HG02840 (cell line): ENCODE results near the gene TMEM185A.
"Not testable (repeated sequence)": the region's sequence is repeated elsewhere in the genome, so short reads cannot be mapped to it uniquely, and the experiment has no call there.

Experiments used
- ATAC-seq: cut with Tn5 transposase; IDR thresholded peaks from one replicate; pipeline ENCODE4 v1.9.1; 2021; ENCODE audit warnings: mild to moderate bottlenecking, moderate library complexity, moderate number of reproducible peaks; ENCODE audit not compliant: unreplicated experiment, low FRiP score

The TMEM185A gene

DNA sequence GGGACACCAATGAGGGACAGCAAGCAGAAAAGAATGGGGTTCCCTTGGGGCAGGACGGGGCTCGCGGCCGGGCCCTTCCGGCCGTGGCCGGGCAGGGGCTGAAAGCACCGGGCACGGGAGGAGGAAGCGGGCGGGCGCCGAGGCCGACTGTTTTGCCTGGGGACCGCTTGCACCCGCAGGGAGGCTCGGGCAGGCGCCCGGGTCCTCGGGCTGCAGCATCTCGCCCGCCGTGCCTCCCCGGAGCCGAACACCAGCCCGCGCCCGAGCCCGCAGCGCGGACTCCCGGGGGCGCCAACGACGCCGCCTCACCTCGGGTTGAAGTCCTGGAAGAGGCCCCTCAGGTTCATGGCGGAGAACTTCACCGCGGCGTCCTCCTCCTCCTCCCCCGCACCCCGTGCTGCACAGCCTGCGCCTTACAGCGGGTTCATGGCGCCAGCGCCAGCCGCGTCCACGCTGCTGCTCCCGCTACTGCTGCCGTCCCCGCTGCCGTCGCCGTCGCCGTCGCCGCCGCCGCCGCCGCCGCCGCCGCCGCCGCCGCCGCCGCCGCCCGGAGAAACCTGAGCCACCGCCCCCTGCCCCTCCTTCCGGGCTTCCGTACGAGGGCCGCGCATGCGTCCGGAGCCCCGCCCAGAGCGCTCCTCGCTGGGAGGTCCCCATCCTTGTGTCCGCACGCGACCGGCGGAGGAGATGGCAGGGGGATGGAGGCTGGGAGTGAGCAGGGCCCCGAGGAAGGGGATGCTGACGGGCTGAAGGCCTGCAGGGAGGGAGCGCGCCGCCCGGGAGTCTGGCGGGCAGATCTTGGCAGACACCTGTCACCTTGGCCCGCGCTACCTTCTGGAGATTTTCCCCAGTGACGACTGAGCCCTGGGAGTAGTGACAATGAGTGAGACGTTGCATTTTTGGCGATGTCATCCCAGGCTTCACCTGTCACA, at the start of gene TMEM185A:
Gene TMEM185A, minus strand, starts transcription at position 559 of the 932 bp plus-strand sequence. Its CDS starts 212 bp downstream, at position 347.
- peak; percentile 88 for ATAC-seq

DNA sequence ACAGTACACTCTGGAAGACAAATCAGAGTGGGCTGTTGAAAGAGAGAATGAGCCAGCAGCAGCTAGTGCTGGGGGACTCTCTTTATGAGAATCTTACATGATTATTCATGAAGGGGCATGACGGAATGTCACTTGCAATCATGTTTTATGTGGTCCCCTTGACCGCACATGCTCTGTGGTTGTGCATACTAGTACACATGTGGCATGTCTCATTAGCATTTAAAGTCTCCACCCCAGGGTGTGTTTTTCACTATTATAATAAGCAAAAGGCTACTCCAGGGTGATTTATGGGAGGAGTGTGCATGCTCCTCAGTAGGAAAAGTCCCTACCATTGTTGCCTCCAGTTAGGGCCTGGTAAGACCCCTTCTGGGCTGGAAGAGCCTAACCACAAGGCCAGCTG, 49.6 kb upstream of the TMEM185A start:
- ATAC-seq = no peak

DNA sequence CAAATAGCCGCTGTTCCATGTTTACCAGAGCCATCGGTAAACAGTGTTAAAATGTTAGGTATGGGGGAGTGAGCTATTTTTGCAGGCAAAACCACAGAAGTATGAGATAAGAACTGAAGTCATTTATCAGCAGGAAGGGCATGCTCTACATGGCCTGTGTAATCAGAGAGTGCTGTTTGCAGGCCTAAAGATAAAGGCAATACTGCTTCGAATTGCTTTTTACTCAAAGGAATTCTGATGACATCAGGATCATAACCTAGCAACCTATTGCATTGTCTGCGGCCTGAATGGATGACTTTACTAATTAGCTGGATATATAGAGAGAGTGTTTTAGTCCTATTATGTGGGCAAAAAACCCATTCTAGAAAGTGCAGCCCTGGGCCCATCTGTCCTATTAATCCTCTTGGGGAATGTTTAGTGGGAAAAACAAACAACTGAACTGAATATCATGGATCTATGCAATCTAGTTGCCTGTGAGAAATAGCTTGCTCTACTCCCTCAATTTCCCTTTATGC, 47.6 kb upstream of the TMEM185A start:
- not testable (repeated sequence) for ATAC-seq

DNA sequence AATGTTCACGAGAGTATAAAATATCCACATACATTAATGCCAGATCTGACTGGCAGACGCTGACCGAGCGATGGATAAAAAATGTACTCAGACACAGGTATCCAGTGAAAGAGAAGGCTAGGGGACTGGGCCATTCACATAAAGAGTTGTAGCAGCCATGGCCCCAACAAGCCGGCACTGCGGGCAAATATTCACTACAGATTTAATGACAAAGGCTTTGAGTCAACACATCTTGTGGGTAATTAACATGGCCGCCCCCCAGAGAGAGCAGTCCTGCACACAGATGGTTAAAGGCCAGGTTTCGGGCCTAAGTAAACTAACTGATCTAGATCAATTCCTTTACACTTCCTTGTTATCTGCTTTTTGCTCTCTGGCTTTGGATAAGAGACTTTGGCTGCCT, 44.0 kb upstream of the TMEM185A start:
- ATAC-seq = not testable (repeated sequence)

DNA sequence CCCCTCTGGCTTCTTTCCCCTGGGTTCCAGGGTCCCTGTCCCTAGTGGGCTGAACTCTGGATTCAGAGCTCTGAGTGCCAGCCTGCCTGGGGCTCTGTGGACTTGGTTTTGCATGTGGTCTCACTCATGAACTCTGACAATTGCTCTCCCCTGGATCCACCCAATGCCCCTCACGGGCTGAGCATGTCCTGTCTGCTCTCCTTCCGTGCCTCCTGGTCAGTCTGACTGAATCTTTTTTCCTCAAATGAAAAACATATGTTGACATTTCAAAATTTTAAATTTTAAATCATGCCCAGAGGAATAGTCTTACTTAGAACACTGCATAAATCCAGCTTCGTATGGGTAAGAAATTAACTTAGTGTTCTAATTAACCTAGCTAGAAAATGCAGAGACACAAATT, 43.5 kb upstream of the TMEM185A start:
- ATAC-seq = not testable (repeated sequence)

DNA sequence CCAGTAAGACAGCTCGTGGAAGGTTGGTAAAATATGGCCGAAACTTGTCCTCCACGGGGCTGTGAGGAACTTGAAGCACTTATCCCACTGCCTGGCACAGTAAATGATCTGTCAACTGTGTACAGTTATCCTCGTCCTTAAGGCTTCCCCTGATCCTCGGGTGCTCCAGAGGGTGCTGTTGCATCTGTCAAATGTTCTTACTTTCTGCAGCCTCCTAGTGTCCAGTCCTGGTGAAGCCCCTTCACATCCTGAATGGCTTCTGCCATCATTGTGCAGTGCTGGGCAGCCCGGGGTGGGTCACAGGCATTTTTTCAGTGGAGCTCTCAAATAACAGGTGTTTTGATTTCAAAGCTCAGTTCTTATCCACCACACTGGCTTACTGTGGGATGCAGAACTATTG, 29.0 kb upstream of the TMEM185A start:
- ATAC-seq = not testable (repeated sequence)

DNA sequence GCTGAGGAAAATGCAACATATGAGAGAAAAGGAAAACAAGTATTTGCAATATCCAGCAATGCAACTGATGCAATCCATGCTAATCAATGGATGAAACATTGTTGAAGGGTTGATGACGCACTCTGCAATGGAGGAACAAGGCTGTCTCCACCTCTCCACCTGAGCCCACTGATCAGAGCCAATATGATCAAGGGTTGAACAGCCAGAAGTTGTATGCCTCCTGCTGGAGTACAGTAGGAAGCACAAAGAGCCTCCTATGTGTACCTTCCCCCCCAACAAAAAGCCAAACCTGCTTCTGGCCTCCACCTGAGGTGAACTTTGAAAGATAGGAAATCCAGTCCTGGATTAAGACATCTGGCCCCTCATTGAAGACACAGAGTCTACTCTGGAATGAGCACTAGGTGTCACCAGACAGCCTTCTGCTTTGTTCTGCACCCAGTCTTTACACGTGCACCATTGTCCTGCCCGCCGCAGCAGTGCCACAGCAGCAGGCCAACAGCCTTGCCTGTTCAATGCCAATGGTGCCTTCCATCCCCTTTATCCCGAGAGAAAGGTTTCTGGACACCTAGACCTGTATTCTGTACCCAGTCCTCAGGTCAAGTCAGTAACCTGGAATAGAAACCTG, 24.8 kb upstream of the TMEM185A start:
- not testable (repeated sequence) for ATAC-seq

DNA sequence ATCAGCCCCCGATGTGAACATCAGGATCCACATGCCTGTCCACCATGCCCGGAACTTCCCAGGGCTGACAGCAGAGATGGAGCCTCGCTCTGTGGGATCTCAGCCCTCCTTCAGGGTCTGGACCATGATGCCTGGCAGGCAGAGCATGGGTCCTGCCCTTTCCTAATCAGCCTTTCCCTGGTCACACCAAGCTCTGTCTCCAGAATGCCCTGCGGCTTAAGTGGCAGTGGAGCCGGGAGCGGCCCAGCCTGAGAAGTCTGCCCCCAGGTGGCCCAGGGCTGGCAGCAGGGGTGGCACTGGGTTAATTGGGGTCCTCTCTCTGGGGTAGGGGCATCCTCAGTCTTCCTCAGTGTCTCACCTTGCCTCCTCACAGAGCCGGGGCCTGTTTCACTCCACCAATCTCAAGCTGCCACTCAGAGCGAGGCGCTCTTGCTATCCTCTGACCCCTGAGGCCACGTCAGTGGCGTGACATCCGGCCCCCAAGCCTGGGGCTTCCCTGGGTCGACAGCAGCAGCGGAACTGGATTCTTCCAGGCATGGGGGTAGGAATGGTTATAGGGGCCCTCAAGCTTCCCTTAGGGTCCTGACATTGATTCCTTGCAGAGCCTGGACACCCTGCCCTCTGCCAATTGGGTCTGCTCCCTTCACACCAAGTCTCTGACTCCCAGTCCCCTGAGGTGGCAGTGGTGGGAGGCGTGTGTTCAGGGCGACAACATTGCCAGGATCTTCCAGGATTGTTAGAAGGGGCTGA, 20.8 kb upstream of the TMEM185A start:
- no peak for ATAC-seq

DNA sequence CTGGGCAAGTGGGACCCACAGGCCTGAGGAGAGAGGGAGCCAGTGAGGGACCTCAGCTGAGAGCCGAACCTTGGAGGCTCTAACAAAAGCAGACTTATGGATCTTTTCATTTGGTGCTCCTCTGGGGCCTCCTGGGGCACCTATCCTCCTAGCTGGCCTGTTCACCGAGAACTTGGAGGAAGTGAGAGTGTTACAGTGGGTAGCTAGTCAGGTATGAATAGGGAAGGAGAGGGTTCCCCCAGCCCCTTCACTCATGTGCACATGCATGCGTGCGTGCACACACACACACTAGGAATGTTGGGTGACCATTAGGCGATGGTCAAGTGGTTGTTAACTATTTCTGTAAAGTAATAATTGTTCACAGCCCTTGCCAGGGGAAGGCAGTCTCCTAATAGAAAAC, 18.6 kb upstream of the TMEM185A start:
- no peak for ATAC-seq

DNA sequence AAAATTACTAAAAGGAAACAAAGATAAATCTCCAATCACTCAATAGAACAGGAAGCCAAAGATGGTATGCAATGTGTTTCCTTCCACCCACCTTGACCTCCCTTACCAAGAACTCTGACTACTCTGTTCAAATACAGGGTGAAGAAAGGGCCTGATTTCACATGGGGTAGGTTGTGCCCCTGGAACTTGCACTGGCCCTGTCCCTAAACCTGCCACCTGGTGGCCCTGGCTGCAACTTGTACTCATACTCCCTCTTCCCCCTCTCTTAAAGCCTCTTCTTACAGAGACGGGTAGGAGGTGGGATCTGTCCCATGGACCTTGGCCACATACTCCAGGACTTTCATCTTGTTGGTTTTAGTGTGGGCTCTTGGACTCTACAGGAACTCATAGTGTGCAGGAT, 17.3 kb upstream of the TMEM185A start:
- no peak for ATAC-seq

DNA sequence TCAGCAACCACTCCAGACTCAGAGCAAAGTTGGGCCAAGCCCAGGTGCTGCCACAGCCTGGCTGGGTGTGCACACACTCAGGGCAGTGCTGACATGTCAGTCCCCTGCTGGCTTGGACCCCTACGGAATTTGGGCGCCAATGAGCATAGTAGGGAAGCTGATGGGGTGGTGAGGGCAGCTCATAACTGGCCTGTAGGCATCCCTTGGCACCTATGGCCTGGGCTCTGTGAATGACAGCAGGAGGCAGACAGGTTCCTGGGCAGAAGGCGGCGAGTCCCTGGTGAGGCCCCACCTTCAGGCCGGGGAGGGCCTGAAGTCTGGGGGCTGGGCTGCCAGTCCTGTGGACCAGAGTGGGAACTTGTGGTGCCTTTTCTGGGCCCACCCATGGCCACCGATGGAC, 15.9 kb upstream of the TMEM185A start:
- ATAC-seq = no peak

DNA sequence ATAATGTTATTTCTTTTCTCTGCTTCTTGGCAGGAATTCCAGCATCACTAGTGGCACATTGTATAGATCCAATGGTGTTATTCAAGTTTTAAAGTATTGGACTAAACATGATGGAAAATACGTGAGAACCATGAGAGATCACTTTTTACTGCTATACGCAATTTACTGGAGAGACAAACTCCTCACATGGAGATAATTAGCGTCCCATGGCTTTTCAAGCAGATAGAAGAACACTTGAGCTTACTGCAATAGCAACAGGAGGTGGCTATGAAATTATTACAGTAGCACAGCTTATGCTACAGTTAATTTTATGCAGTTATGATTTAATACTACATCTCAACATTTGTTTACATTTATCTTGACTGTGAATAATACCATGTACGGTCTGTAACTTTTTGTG, 11.9 kb upstream of the TMEM185A start:
- ATAC-seq = no peak

DNA sequence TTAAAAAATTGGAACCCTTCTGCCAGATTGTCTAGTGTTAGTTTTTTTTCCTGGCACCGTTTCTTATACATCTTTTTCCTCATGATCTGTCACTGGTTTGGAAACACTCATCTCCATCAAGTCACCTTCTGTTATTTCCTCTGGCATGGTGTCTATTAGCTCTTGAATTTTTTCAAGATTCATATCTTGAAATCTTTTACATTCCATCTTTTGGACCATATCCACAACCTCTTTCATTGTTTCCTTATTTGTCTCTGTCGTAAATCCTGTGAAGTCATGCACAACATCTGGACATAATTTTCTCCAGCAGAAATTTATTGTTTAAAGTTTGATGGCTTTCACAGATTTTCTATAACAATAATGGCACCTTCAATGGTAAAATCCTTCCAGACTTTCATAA, 10.2 kb upstream of the TMEM185A start:
- ATAC-seq = no peak

DNA sequence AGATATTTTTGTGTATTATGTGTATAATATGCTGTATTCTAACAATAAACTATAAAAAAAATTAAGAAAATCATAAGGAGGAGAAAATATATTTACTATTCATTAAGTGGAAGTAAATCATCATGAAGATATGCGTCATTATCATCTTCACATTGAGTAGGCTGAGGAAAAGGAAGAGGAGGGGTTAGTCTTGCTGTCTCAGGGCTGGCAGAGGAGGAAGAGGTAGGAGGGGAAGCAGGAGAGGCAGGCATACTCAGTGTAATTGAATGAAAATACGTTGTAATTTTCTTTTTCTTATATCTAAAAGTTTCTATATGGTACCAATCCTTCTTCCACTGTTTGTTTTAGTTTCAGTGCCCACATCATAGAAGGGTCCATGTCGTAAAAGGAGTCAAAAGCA, 9.8 kb upstream of the TMEM185A start:
- ATAC-seq = no peak

DNA sequence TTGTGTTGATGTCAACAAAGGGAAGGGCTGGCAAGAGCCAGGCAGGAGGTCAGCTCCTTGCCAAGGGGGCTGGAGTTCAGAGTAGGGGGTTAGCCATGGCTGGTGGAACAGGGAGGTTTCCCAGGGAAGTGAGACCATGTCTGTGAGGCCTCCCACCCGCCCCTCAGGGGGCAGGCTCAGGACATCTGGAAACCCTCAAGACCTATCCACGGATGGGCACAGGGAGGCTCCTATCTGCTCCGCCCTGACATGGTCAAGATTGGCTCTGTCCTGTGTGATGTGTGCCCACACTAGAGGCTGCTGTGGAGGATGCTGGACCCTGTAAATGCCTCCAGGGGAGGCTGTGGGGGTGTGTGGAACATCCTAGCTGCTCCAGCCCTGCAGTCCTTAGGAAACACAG, 8.0 kb upstream of the TMEM185A start:
- ATAC-seq = no peak

DNA sequence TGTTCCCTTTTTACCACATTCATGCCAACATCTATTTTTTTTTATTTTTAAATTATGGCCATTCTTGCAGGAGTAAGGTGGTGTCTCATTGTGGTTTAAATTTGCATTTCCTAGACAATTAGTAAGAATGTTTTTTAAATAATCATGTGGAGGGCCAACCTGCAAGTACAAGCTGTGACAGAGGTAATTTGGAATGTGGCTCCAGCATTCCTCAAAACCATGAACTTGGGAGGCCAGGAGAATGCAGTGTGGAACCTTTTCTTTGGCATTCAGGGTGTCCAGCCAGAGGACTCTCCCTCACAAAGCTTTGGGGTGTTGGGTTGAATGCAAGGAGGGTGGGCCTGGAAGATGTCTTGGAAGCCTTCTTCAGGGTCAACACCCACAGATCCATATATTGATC, 7.3 kb upstream of the TMEM185A start:
- no peak for ATAC-seq

DNA sequence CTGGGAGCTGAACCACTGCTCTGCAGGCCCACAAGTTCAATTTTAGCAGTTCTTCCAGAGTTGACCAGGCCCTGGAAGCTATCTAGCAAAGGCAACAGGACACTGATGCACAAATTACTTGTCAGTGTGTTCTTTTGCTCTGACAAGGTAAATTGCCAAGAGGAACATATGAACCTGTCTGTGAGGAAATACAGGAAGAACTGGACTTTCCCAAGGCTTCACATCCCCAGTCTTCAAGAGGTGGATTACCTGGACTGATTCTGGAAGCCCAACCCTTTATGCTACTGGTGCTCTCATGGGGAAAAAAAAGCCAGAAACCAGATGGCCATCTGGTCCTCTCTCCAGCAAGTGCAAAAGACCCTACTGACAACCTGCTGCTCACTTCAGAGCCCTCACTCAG, 1.9 kb upstream of the TMEM185A start:
- no peak for ATAC-seq

DNA sequence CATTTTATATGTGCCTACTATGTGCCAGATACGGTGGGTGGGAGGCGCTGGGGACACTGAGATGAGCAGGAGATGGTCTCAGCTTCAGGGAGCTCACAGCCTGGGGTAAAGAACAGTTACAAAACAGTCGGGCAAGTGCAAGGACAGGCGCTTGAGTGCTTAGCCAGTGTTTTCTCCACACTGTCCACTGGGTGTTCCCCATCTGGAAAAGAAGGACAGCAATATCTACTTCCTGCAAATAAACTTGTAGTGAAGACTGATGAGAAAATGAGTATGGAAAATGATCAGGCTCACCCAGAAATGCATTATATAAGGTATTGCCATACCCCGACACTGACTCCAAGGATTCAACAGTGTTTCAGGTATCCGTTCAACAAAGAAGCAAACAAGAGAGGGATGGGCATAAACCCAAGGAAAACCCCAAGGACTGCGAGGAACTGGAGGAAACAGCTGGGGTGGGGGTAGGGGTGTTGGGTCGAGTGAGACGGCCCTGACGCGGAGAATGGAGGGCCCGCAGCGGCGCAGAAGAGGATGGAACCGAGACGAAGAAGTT, 835 bp downstream of the TMEM185A start:
- no peak for ATAC-seq

DNA sequence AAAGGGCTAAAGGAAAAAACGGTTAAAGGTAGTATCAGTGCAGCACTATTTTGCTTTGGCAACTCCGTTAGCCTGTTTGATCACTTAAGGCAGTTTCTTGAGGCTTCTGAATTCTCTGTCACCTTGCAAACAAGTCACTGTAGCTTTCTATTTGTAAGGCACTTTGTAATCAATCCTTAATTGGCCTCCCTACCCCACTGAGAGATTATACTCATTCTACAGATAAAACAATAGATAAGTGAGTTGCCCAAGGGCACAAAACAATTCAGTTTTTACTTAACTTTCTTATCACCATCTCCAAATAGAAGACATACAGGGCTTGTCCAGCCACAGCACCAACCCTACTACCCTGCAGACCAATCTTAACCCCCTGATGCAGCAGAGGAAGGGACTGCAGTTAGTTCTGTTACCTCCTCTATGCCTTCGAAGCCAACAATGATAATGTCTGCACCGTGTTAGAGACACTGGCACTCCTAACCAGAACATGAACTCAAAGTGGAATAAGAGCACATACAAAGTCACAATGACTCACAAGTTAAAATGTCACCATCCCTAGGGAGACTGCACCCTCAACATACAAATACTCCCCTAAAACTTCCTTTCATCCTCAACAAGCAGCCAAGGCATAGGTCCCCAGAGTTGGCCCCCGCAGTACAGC, 1.7 kb downstream of the TMEM185A start:
- ATAC-seq = no peak

DNA sequence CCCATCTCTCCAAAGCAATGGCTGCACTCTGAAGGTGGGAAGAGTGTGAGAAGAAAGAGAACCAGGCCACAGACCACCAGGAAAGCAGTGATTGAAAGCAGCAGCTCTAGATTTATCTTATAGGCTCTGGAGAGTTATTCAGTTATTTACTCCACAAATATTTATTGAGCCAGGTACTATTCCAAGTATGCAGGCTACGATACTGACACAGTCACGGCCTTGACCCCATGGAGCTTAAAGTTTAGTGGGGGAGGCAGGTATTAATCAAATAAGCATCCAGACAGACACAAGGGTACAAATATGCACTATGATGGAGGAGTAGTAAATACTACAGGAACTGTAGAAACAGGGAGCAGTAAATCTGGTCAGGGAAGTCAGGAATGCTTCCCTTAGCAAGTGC, 2.8 kb downstream of the TMEM185A start:
- ATAC-seq = no peak
